AG09309 (cell line): Measurements from ENCODE around the gene PAQR3.
"Not testable (repeated sequence)": the region's sequence is repeated elsewhere in the genome, so short reads cannot be mapped to it uniquely, and the experiment has no call there.

Experiments
- DNase-seq: peaks from one replicate; pipeline ENCODE4 v3.0.0-alpha.2; 2010; ENCODE audit warnings: low read depth
- H3K4me3 ChIP-seq: 2 replicates; pipeline ENCODE4 v1.5.1; 2011; ENCODE audit warnings: mild to moderate bottlenecking, low read depth, low read length, moderate library complexity; ENCODE audit not compliant: control insufficient read depth
- TF ChIP-seq, protein P1 (sequence below): IDR thresholded peaks from 2 replicates; pipeline ENCODE4 v1.5.1; 2011; ENCODE audit warnings: mild to moderate bottlenecking, low read depth, low read length, inconsistent platforms; ENCODE audit not compliant: insufficient read depth, control insufficient read depth; ENCODE audit errors: missing control alignments

Gene PAQR3

DNA sequence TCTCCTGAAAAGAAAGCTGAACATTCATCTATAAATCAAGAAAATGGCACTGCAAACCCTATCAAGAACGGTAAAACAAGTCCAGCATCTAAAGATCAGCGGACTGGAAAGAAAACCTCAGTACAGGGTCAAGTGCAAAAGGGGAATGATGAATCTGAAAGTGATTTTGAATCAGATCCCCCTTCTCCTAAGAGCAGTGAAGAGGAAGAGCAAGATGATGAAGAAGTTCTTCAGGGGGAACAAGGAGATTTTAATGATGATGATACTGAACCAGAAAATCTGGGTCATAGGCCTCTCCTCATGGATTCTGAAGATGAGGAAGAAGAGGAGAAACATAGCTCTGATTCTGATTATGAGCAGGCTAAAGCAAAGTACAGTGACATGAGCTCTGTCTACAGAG is 28.6 kb downstream of the PAQR3 start:
- TF ChIP-seq, protein P1, sequence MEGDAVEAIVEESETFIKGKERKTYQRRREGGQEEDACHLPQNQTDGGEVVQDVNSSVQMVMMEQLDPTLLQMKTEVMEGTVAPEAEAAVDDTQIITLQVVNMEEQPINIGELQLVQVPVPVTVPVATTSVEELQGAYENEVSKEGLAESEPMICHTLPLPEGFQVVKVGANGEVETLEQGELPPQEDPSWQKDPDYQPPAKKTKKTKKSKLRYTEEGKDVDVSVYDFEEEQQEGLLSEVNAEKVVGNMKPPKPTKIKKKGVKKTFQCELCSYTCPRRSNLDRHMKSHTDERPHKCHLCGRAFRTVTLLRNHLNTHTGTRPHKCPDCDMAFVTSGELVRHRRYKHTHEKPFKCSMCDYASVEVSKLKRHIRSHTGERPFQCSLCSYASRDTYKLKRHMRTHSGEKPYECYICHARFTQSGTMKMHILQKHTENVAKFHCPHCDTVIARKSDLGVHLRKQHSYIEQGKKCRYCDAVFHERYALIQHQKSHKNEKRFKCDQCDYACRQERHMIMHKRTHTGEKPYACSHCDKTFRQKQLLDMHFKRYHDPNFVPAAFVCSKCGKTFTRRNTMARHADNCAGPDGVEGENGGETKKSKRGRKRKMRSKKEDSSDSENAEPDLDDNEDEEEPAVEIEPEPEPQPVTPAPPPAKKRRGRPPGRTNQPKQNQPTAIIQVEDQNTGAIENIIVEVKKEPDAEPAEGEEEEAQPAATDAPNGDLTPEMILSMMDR = no peak
- no peak for DNase-seq
- no peak overlapping the region for H3K4me3 ChIP-seq

DNA sequence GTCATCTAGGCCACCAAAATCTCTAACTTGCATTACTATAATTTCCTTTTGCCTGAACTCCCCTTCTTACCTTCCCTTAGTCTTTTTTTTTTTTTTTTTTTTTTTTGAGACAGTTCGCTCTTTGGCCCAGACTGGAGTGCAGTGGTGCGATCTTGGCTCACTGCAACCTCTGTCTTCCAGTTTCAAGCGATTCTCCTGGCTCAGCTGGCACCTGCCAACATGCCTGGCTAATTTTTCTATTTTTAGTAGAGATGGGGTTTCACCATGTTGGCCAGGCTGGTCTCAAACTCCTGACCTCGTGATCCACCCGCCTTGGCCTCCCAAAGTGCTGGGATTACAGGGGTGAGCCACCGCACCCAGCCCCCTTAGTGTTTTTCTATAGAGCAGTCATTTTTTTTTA is 30.3 kb downstream of the PAQR3 start:
- not testable (repeated sequence) for DNase-seq, H3K4me3 ChIP-seq

DNA sequence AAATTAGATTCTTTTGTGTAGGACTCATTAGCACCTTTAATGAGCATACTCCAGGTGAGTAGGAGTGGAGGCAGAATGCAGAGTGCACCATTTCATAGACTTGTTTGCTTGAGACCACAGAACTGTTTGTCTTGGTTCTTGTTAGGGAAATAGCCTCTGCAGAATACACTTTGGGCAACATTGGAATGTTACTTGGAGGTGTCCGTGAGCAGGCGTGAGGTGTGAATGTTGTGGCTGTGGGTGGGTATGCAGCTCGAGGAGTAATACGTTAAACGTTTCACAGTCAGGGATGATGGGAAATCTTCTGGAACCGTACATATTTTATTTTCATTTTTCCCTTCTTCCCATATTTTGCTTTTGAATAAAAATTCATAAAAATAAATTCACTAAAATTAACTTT is 31.6 kb downstream of the PAQR3 start:
- no peak for DNase-seq
- TF ChIP-seq, protein P1 = no peak

DNA sequence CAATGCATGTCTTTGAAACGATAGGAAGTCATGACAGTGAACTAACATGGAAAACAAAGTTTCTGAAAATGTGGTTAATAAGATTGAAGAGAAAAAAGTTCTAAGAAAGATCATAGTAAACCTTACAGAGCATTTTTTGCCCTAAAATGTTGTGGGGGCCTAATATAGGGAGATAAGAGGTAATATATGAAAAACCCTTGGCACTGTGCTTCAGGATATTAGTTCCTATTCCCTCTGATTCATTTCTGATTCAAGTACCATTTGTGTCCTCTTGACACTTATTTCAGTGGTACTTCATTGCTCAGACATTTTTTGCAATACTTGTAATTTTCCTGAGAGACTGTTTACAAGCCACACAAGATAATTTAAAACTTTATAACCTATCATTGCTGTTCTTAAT is 35.1 kb downstream of the PAQR3 start:
- no peak for DNase-seq
- TF ChIP-seq, protein P1 = no peak
- H3K4me3 ChIP-seq = no peak overlapping the region

More for the DNA sequence above, 31.6 kb downstream of the PAQR3 start:
- H3K4me3 ChIP-seq = no peak overlapping the region

DNA sequence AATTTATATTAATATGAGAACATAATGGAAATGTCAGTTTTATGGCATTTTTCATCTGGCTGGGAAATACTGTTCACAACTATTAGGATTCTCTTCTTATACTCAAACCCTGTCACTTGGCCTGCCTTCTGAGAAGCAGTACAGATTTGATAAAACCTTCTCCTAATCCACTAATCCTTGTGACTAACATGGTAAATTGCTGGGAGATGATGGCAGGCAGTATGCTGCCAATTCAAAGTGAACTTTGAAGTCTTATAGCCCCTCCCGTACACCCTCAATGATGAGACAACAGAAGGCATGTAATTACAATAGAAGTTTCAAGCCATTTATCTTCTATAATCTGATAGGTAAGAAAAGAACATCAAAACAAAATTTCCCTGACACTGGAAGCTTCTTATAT is 36.9 kb downstream of the PAQR3 start:
- no peak overlapping the region for H3K4me3 ChIP-seq
- no peak for DNase-seq
- TF ChIP-seq, protein P1 = no peak

DNA sequence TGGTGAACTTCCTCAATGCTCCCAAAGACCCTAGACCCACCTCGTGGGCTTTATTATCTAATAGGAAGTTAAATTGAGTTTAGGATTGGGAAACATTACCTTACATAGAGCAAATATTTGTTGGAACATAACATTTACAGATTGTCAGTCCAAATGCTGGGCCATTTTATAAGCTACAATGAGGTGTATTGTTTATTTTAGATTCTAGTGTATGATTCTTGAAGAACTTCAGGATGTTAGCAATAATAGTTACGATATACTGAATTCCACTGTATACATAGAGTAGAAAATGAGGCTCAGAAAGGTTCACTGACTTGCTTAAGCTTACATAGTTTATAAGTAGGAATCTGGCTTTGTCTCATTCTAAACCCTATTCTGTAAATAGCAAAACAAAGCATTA is 37.4 kb downstream of the PAQR3 start:
- TF ChIP-seq, protein P1 = no peak
- H3K4me3 ChIP-seq = no peak overlapping the region

DNA sequence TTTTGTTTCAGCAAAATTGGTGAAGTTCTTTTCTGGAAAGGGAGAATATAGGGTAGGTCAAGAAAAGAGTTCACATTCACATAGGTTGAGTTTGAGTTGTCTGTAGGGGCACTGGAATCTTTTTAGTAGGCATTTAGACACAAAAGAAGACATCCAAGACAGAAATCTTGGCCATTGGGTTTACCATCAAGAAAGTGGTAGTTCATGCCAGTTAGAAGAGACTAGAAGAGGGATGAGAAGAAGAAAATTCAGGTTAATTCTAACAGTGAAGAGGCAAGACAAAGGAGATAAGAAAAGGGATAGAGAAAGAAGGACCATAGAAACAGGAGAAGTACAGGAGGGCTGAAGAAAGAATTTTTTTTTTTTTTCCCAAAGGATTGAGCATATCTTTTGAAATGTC is 39.9 kb downstream of the PAQR3 start:
- TF ChIP-seq, protein P1 = no peak
- no peak for DNase-seq
- no peak overlapping the region for H3K4me3 ChIP-seq

More for the DNA sequence above, 37.4 kb downstream of the PAQR3 start:
- DNase-seq = no peak
